ENCODE results near the gene KMT2B.

Gene KMT2B

GRCh38 chr19:35773020-35773806 lies 55.4 kb downstream of the KMT2B start:
- no peak overlapping the region for H3K4me3 ChIP-seq (ENCODE audit: low read depth, low read length, poor library complexity, severe bottlenecking)
- H2AFZ ChIP-seq (ENCODE audit: low read length), result no peak overlapping the region
- peaks cover 19% of the 10 kb centered on the region for H3K4me1 ChIP-seq (ENCODE audit: insufficient read depth, low read length, severe bottlenecking)
- no peaks in the 10 kb centered on the region for H3K9me3 ChIP-seq (ENCODE audit: low read length)
- H3K9me2 ChIP-seq (ENCODE audit: low read depth, low read length), result no peaks in the 10 kb centered on the region
- H3K27me3 ChIP-seq (ENCODE audit: insufficient read depth, low read length), result no peaks in the 10 kb centered on the region
- no peak overlapping the region for H3K27ac ChIP-seq (ENCODE audit: low read depth, low read length, poor library complexity, severe bottlenecking)
- H3K79me2 ChIP-seq (ENCODE audit: insufficient read depth, low read length), result no peaks in the 10 kb centered on the region
- TF ChIP-seq EZH2 (IDR thresholded peaks at IDR 0.05; ENCODE audit: borderline replicate concordance, low read length), result no peak
- no peak for TF ChIP-seq CTCF (IDR thresholded peaks at IDR 0.05; ENCODE audit: low read length)
- H4K20me1 ChIP-seq (ENCODE audit: insufficient read depth, low read length), result no peaks in the 10 kb centered on the region
- H3K36me3 ChIP-seq (ENCODE audit: insufficient read depth, low read length), result peaks cover 7% of the 10 kb centered on the region
- H3K4me2 ChIP-seq (ENCODE audit: low read length), result no peak overlapping the region
- H3F3A ChIP-seq (ENCODE audit: insufficient read depth, low read length), result no peaks in the 10 kb centered on the region
- H3K9ac ChIP-seq (ENCODE audit: low read length), result no peak overlapping the region

GRCh38 chr19:35774274-35775045 lies 56.7 kb downstream of the KMT2B start:
- Histone ChIP-seq H3K27me3 (ENCODE audit: insufficient read depth, low read length) (no peaks in the 10 kb centered on the region), H3K4me3 (ENCODE audit: low read depth, low read length, poor library complexity, severe bottlenecking) (peak overlapping the region; percentile 80), H3K9me3 (ENCODE audit: low read length) (no peaks in the 10 kb centered on the region), H3K4me1 (ENCODE audit: insufficient read depth, low read length, severe bottlenecking) (peaks cover 19% of the 10 kb centered on the region), H2AFZ (ENCODE audit: low read length) (no peak overlapping the region), H3K36me3 (ENCODE audit: insufficient read depth, low read length) (peaks cover 3% of the 10 kb centered on the region; the same call in 1 of the 2 replicates), H4K20me1 (ENCODE audit: insufficient read depth, low read length) (no peaks in the 10 kb centered on the region), H3K9me2 (ENCODE audit: low read depth, low read length) (no peaks in the 10 kb centered on the region), H3F3A (ENCODE audit: insufficient read depth, low read length) (no peaks in the 10 kb centered on the region), H3K27ac (ENCODE audit: low read depth, low read length, poor library complexity, severe bottlenecking) (no peak overlapping the region), H3K79me2 (ENCODE audit: insufficient read depth, low read length) (no peaks in the 10 kb centered on the region), H3K4me2 (ENCODE audit: low read length) (peak overlapping the region; percentile 80), H3K9ac (ENCODE audit: low read length) (peak overlapping the region; percentile 7; the same call in 1 of the 2 replicates)
- TF ChIP-seq EZH2 (IDR thresholded peaks at IDR 0.05; ENCODE audit: borderline replicate concordance, low read length), result no peak
- no peak for TF ChIP-seq CTCF (IDR thresholded peaks at IDR 0.05; ENCODE audit: low read length)

GRCh38 chr19:35775046-35775297 lies 57.2 kb downstream of the KMT2B start:
- Histone ChIP-seq H2AFZ (ENCODE audit: low read length) (no peak overlapping the region), H3K9me2 (ENCODE audit: low read depth, low read length) (no peaks in the 10 kb centered on the region), H3K36me3 (ENCODE audit: insufficient read depth, low read length) (peaks cover 3% of the 10 kb centered on the region; the same call in 1 of the 2 replicates), H3K4me1 (ENCODE audit: insufficient read depth, low read length, severe bottlenecking) (peaks cover 19% of the 10 kb centered on the region), H3K27ac (ENCODE audit: low read depth, low read length, poor library complexity, severe bottlenecking) (no peak overlapping the region), H3K4me2 (ENCODE audit: low read length) (peak overlapping the region; percentile 80), H3K27me3 (ENCODE audit: insufficient read depth, low read length) (no peaks in the 10 kb centered on the region), H3K9me3 (ENCODE audit: low read length) (no peaks in the 10 kb centered on the region), H3K79me2 (ENCODE audit: insufficient read depth, low read length) (no peaks in the 10 kb centered on the region), H3K4me3 (ENCODE audit: low read depth, low read length, poor library complexity, severe bottlenecking) (peak overlapping the region; percentile 80), H3F3A (ENCODE audit: insufficient read depth, low read length) (no peaks in the 10 kb centered on the region), H3K9ac (ENCODE audit: low read length) (peak overlapping the region; percentile 7; the same call in 1 of the 2 replicates), H4K20me1 (ENCODE audit: insufficient read depth, low read length) (no peaks in the 10 kb centered on the region)
- TF ChIP-seq EZH2 (IDR thresholded peaks at IDR 0.05; ENCODE audit: borderline replicate concordance, low read length) (no peak), CTCF (IDR thresholded peaks at IDR 0.05; ENCODE audit: low read length) (no peak)

Measured in OCI-LY1 (cell line).